ENCODE measurements around the gene SLC9C1.

The SLC9C1 gene

GRCh38 chr3:112260563-112260962 lies 33.5 kb downstream of the SLC9C1 start:
- ATAC-seq = no peak
- TF ChIP-seq TSHZ2 (CRISPR knock-in tag; IDR thresholded peaks at IDR 0.05) = no peak
- no peak for TF ChIP-seq ARNTL (CRISPR knock-in tag; IDR thresholded peaks at IDR 0.05; ENCODE audit: borderline replicate concordance, low read depth)
- TF ChIP-seq ESRRG (CRISPR knock-in tag; IDR thresholded peaks at IDR 0.05) = no peak
- no peak for TF ChIP-seq CSDC2 (CRISPR knock-in tag; IDR thresholded peaks at IDR 0.05)
- TF ChIP-seq POU6F1 (CRISPR knock-in tag; IDR thresholded peaks at IDR 0.05; ENCODE audit: borderline replicate concordance, low read depth) = no peak
- TF ChIP-seq CSRNP3 (CRISPR knock-in tag; IDR thresholded peaks at IDR 0.05) = no peak
- TF ChIP-seq ISL1 (CRISPR knock-in tag; IDR thresholded peaks at IDR 0.05) = no peak
- no peak for TF ChIP-seq ZNF70 (CRISPR knock-in tag; IDR thresholded peaks at IDR 0.05)
- TF ChIP-seq CREB5 (CRISPR knock-in tag; IDR thresholded peaks at IDR 0.05; ENCODE audit: low read depth) = no peak
- no peak for TF ChIP-seq SNAI2 (CRISPR knock-in tag; IDR thresholded peaks at IDR 0.05)
- no peak for TF ChIP-seq PPARA (CRISPR knock-in tag; IDR thresholded peaks at IDR 0.05; ENCODE audit: borderline replicate concordance)

GRCh38 chr3:112253301-112253971 lies 40.6 kb downstream of the SLC9C1 start:
- TF ChIP-seq ISL1 (CRISPR knock-in tag; IDR thresholded peaks at IDR 0.05) = no peak
- no peak for TF ChIP-seq ZC3H10 (CRISPR knock-in tag; IDR thresholded peaks at IDR 0.05)
- no peak for TF ChIP-seq GLIS3 (CRISPR knock-in tag; IDR thresholded peaks at IDR 0.05)
- no peak for TF ChIP-seq TOX (CRISPR knock-in tag; IDR thresholded peaks at IDR 0.05; ENCODE audit: borderline replicate concordance)
- no peak for TF ChIP-seq PATZ1 (CRISPR knock-in tag; IDR thresholded peaks at IDR 0.05; ENCODE audit: borderline replicate concordance)
- TF ChIP-seq ZNF70 (CRISPR knock-in tag; IDR thresholded peaks at IDR 0.05) = no peak
- TF ChIP-seq ZNF8 (CRISPR knock-in tag; IDR thresholded peaks at IDR 0.05) = no peak
- TF ChIP-seq PPARA (CRISPR knock-in tag; IDR thresholded peaks at IDR 0.05; ENCODE audit: borderline replicate concordance) = no peak
- TF ChIP-seq CSRNP3 (CRISPR knock-in tag; IDR thresholded peaks at IDR 0.05) = no peak
- TF ChIP-seq ZNF565 (CRISPR knock-in tag; conservative IDR thresholded peaks at IDR 0.05; ENCODE audit: low read depth) = no peak
- TF ChIP-seq POU6F1 (CRISPR knock-in tag; IDR thresholded peaks at IDR 0.05; ENCODE audit: borderline replicate concordance, low read depth) = no peak
- no peak for ATAC-seq

Data from SK-N-SH treated with all-trans-retinoic acid at 6 μM for 48 hours (cell line).